Islet of Langerhans (tissue), 1 donor: Measurements from ENCODE around the gene CDCP1.

Source experiments
- FAIRE-seq: peaks from one replicate; lab custom pipeline; 2011; peaks lifted over from hg19 to GRCh38; lab: Jason Lieb, UNC

The CDCP1 gene

GRCh38 chr3:45145681-45146614 is at the start of gene CDCP1:
TSS of gene CDCP1 (minus strand) at chr3:45146378. CDS start at chr3:45146287, 91 bp downstream.
- no peak for FAIRE-seq

- no peak for FAIRE-seq
Measured at GRCh38 chr3:45194791-45195190, 48.6 kb upstream of the CDCP1 start.

- FAIRE-seq = no peak
Measured at GRCh38 chr3:45191924-45192417, 45.8 kb upstream of the CDCP1 start.

GRCh38 chr3:45191424-45191823 is 45.2 kb upstream of the CDCP1 start:
- FAIRE-seq = no peak

GRCh38 chr3:45188719-45189659 is 42.8 kb upstream of the CDCP1 start:
- FAIRE-seq = no peak

- no peak for FAIRE-seq
Measured at GRCh38 chr3:45187694-45188141, 41.5 kb upstream of the CDCP1 start.

GRCh38 chr3:45186871-45187270 is 40.7 kb upstream of the CDCP1 start:
- no peak for FAIRE-seq

GRCh38 chr3:45185461-45185860 is 39.3 kb upstream of the CDCP1 start:
- no peak for FAIRE-seq

- no peak for FAIRE-seq
Measured at GRCh38 chr3:45185052-45185451, 38.9 kb upstream of the CDCP1 start.

- no peak for FAIRE-seq
Measured at GRCh38 chr3:45183872-45184262, 37.7 kb upstream of the CDCP1 start.

- FAIRE-seq = no peak
Measured at GRCh38 chr3:45182915-45183871, 37.0 kb upstream of the CDCP1 start.

- no peak for FAIRE-seq
Measured at GRCh38 chr3:45181496-45181895, 35.3 kb upstream of the CDCP1 start.

GRCh38 chr3:45180899-45181298 is 34.7 kb upstream of the CDCP1 start:
- no peak for FAIRE-seq

GRCh38 chr3:45180051-45180450 is 33.9 kb upstream of the CDCP1 start:
- FAIRE-seq = no peak

- FAIRE-seq = no peak
Measured at GRCh38 chr3:45179163-45179562, 33.0 kb upstream of the CDCP1 start.

GRCh38 chr3:45178183-45179023 is 32.2 kb upstream of the CDCP1 start:
- FAIRE-seq = no peak

GRCh38 chr3:45176912-45177311 is 30.7 kb upstream of the CDCP1 start:
- no peak for FAIRE-seq

GRCh38 chr3:45174234-45174633 is 28.1 kb upstream of the CDCP1 start:
- FAIRE-seq = no peak

GRCh38 chr3:45173776-45174175 is 27.6 kb upstream of the CDCP1 start:
- FAIRE-seq = no peak

- FAIRE-seq = no peak
Measured at GRCh38 chr3:45171283-45171682, 25.1 kb upstream of the CDCP1 start.

GRCh38 chr3:45170096-45170495 is 23.9 kb upstream of the CDCP1 start:
- no peak for FAIRE-seq
